ENCODE data around the gene NEFH.
"Not testable (repeated sequence)": the region's sequence is repeated elsewhere in the genome, so short reads cannot be mapped to it uniquely, and the experiment has no call there.

The NEFH gene

DNA sequence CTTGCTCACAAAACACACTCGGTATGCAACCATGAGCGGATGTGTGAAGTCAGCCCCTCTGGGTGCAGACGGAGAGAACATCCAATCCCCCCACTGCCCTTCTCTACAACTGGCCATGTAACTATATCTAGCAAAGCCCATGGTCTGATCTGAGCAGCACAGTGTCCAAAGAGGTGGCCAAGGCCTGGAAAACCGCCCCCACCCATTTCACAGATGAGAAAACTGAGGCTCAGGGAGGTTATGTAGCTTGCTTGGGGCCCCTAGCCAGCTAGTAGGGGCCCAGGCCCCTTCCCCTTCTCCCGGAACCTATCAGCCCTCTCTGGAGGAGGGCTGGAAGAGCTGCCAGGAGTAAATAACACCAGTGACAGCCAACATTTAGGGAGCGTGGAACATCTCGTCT lies 15.4 kb upstream of the NEFH start:
- no peak for DNase-seq (ENCODE audit: low spot score)

GRCh38 chr22:29469755-29470154 lies 10.3 kb upstream of the NEFH start:
- peak; percentile 10 for DNase-seq (ENCODE audit: low spot score)

GRCh38 chr22:29470159-29470855 lies 9.7 kb upstream of the NEFH start:
- DNase-seq (ENCODE audit: low spot score), result peak; percentile 71

GRCh38 chr22:29473001-29473400 lies 7.0 kb upstream of the NEFH start:
- no peak for DNase-seq (ENCODE audit: low spot score)

DNA sequence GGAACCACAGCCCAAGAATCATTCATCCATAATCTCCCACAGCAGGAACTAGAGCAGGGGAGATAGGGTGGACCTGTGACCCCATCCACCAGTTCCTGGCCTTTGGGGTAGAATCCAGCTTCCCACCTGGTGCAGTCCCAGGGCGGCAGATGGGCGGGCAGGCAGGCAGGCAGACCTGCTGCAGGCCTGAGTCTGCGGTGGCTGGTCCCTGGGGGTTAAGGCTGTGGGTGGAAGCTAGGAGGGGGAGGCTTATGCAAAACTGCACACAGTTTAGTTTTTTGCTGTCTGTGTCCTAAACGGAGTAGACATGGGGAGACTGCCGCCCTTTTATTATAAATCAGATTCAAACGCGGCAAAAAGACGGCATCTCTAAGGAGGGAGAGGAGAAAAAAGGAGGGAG lies 4.5 kb upstream of the NEFH start:
- no peak for DNase-seq (ENCODE audit: low spot score)

- no peak for DNase-seq (ENCODE audit: low spot score)
These were observed 3.9 kb upstream of the NEFH start for GRCh38 chr22:29476116-29476515.

DNA sequence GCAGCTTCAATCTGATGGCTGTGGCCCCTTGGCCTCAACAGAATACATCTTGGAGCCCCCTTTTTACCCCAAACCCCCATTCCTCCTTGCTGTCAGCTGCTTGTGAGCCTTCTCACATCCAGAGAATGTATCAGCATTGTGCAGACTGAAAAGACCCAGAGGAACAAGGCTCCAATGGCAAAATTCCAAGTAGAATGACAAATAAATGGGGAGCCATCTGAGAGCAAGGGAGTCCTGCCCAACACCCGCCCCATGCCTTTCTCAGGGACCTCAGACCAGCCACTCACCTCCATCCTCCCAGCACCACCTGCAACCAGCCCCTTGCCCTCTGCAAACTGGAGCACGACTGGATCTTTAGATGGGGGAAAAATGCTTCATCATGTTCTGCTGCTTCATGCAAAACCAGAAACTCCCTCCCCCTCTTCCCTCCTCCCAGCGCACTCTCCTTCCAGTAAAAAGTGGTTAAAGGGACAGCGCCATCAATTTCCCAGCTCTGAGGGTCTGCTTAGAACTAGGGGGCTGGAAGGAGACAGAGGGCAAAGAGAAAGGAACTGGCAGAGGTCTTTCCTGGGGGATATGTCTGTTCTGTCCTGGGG lies 2.2 kb upstream of the NEFH start:
- DNase-seq (ENCODE audit: low spot score), result no peak

DNA sequence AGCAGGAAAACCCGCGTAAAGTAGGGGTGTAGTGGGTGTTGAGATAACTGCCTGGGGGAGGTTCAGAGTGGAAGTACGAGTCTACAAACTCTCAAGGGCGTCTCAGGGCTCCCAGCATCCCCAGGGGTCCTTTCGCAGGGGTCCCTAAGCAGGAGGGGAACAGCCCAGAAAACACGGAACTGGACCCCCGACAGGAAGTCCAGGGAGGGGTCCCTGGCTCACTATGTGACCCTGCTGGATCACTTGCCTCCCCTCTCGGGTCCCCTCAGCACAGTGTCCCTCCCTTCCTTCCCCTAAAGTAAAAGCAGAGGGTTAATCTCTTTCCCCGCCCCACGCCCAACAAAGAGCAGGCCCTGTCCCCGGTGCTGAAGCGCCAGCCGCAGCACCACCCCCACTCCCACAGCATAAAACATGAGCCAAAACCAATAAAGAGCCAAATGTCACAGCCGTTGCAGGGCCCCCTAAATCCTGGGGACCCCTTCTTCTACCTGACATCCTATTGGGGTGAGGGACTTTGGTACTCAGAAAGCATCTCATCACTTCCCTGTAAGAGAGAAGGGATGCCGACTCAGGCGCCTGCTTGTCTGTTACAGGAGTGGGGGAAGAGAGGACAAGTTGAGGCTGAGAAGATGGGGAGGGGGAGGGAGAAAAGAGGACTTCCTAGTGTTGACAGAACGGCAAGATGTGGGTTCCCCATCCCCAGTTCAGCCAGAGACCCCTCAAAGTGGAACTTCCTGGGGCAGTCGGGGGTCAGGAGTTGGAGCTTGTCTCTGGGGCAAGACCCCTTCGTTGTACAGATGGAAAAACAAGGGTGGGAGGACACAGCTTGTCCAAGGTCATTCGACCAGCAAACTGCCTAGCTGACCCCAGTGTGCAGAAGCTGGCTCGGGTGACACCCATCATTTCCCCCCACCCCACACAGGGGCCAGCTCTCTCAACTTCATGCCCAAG lies 1.4 kb upstream of the NEFH start:
- DNase-seq (ENCODE audit: low spot score), result no peak

DNA sequence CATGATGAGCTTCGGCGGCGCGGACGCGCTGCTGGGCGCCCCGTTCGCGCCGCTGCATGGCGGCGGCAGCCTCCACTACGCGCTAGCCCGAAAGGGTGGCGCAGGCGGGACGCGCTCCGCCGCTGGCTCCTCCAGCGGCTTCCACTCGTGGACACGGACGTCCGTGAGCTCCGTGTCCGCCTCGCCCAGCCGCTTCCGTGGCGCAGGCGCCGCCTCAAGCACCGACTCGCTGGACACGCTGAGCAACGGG lies 169 bp downstream of the NEFH start:
- DNase-seq (ENCODE audit: low spot score), result no peak

DNA sequence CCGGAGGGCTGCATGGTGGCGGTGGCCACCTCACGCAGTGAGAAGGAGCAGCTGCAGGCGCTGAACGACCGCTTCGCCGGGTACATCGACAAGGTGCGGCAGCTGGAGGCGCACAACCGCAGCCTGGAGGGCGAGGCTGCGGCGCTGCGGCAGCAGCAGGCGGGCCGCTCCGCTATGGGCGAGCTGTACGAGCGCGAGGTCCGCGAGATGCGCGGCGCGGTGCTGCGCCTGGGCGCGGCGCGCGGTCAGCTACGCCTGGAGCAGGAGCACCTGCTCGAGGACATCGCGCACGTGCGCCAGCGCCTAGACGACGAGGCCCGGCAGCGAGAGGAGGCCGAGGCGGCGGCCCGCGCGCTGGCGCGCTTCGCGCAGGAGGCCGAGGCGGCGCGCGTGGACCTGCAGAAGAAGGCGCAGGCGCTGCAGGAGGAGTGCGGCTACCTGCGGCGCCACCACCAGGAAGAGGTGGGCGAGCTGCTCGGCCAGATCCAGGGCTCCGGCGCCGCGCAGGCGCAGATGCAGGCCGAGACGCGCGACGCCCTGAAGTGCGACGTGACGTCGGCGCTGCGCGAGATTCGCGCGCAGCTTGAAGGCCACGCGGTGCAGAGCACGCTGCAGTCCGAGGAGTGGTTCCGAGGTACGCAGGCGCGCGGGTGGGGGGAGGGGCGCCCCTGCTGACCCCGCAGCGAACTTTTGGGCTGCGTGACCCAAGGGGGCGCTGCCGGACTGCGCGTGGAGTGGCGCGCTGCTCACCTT lies 670 bp downstream of the NEFH start:
- no peak for DNase-seq (ENCODE audit: low spot score)

GRCh38 chr22:29481265-29482000 lies 1.4 kb downstream of the NEFH start:
- DNase-seq (ENCODE audit: low spot score), result no peak

DNA sequence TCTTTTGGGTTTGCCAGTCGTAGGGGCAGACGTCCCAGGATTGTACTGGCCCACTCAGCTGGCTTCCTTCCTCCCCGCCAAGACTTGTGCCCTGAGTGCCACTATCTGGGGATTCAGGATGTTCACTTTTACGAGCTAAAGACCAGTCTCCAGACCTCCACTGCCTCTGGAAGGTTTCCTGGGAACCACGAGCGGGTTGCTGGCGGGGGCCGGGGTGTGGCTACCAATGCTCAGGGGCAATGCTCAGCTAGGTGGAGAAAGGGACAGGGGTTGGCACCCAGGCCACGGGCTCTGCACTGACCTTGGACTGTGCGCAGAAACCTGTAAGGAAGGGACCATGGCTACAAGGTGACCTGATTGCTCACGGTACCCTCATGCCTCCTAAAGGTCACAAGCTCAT lies 2.2 kb downstream of the NEFH start:
- DNase-seq (ENCODE audit: low spot score), result no peak

DNA sequence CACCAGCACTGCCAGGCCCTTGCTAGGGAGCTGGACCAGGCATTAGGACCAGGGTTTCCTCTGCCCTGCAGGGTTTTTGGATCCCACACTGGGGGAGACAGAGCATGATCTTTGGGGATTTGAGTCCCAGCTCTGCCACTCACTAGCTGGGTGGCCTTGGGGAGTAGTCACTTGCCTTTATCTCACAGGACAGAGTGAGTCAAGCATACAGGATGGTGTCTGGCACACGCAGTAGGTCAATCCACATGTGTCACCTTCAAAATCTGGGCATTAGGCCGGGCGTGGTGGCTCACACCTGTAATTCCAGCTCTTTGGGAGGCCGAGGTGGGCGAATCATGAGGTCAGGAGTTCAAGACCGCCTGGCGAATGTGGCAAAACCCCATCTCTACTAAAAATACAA lies 2.7 kb downstream of the NEFH start:
- no peak for DNase-seq (ENCODE audit: low spot score)

- no peak for DNase-seq (ENCODE audit: low spot score)
These were observed 3.2 kb downstream of the NEFH start for GRCh38 chr22:29483254-29483653.

DNA sequence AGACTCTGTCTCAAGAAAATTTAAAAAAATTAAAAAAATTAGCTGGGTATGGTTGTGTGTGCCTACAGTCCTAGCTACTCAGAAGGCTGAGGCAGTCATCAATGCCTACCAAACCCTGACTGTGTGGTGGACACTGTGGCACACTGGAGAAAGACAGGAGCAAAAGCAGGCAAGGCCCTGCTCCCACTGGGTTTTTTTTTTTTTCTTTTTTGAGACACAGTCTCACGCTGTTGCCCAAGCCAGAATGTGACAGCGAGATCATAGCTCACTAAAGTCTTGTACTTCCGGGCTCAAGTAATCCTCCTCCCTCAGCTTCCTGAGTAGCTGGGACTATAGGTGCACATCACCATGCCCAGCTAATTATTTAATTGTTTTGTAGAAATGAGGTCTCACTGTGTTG lies 4.6 kb downstream of the NEFH start:
- no peak for DNase-seq (ENCODE audit: low spot score)

DNA sequence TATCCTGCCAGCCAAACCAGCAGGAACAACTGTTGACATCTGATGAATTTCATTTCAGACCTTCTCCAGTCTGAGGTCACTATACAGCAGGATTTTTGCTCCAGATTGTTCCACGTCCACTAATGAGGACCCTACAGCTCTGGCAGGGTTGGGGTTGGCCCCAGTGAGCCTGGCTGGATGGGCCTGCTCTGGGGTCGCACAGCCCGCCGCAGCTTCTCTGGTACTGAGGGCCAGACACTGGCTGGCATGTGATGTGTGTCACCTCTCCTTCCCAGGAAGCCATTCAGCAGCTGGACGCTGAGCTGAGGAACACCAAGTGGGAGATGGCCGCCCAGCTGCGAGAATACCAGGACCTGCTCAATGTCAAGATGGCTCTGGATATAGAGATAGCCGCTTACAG lies 5.4 kb downstream of the NEFH start:
- DNase-seq (ENCODE audit: low spot score), result no peak

GRCh38 chr22:29487426-29487986 lies 7.5 kb downstream of the NEFH start:
- DNase-seq (ENCODE audit: low spot score), result no peak

GRCh38 chr22:29489127-29489780 lies 9.2 kb downstream of the NEFH start:
- not testable (repeated sequence) for DNase-seq (ENCODE audit: low spot score)

- no peak for DNase-seq (ENCODE audit: low spot score)
These were observed 11.0 kb downstream of the NEFH start for GRCh38 chr22:29491012-29491411.

DNA sequence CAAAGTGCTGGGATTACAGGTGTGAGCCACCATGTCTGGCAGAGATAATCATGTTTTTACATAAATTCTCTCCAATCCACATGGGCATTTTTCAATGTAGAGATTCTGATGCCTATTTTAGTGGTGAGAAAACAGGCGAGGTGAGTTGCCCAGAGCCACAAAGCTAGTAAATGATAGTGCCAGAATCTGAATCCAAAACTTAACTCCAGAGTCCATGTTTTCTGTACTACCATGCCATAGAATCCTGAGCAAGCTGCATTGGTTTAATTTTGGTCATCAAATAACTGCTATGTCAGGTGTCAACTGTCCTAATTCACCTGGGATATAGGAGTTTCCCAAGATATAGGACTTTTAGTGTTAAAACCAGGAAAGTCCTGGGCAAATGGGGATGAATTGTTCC lies 13.6 kb downstream of the NEFH start:
- DNase-seq (ENCODE audit: low spot score), result no peak

DNA sequence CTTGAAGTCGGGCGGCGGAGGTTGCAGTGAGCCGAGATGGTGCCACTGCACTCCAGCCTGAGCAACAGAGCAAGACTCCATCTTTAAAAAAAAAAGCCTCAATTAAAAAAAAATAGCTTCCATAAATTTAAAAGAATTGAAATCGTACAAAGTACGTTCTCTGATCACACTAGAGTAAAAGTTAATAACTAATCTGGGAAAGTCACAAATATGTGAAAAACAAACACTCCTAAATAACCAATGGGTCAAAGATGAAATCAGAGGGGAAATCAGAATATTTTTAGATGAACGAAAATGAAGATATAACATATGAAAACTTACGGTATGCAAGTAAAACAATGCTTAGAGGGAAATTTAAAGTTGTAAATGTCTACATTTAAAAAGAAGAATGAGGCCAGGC lies 19.8 kb downstream of the NEFH start:
- DNase-seq (ENCODE audit: low spot score), result no peak

All from kidney tubule cell (primary cell).